Type B pancreatic cell (in vitro differentiated cells): ENCODE measurements around the gene ZNF385D. TPM values are rescaled to one million over a fixed set of nuclear protein-coding genes. Genes with fewer than 3 reads are reported as not detected.

Experiments
- DNase-seq: peaks from one replicate; pipeline ENCODE4 v3.0.0; 2021; ENCODE audit warnings: mixed read lengths; ENCODE audit not compliant: unreplicated experiment; ENCODE audit errors: extremely low spot score
- H3K27ac Mint-ChIP-seq: 2 replicates; pipeline ENCODE4 v1.8.0; 2021; ENCODE audit warnings: mild to moderate bottlenecking, mixed read lengths
- H3K27me3 Mint-ChIP-seq: 2 replicates; pipeline ENCODE4 v1.8.0; 2021; ENCODE audit warnings: mixed read lengths
- H3K36me3 Mint-ChIP-seq: 2 replicates; pipeline ENCODE4 v1.8.0; 2021; ENCODE audit warnings: mixed read lengths
- H3K4me1 Mint-ChIP-seq: one replicate; pipeline ENCODE4 v1.8.0; 2021; ENCODE audit warnings: mixed read lengths; ENCODE audit not compliant: unreplicated experiment
- H3K4me3 Mint-ChIP-seq: 2 replicates; pipeline ENCODE4 v1.8.0; 2021; ENCODE audit warnings: mild to moderate bottlenecking, mixed read lengths
- H3K9me3 Mint-ChIP-seq: 2 replicates; pipeline ENCODE4 v1.8.0; 2021; ENCODE audit warnings: mixed read lengths
- total RNA-seq: library from RNA; stranded (reverse); gene quantifications from 2 replicates; pipeline ENCODE4 v1.2.1, GENCODE V29; 2021; ENCODE audit warnings: low replicate concordance
- TF ChIP-seq, protein P1 (sequence below): fragments of 200-600 bp; sonication (generic); conservative IDR thresholded peaks from 2 replicates; pipeline ENCODE4 v1.5.0; 2021; ENCODE audit warnings: antibody characterized with exemption, mild to moderate bottlenecking

Gene ZNF385D
- total RNA-seq, 1 donor from 2014 or later = 7.5 TPM

DNA sequence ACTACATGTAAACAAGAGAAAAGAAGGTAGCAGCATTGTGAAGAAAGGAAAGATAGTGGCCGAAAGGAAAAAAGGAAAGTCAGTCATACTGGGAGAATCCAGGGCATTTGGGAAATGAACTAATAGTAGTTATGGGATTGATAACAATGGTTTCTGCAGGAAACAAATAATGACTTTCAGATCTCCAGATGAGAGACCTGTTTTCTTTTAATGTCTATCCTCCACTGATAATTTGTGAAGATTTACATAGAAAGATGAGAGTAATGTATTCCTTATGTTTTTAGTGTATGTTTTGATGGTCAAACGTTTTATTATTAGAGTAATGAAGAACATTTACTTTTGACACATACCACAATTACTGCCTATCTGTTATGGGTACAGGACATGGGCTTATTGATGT lies 15.0 kb upstream of the ZNF385D start:
- no peak for DNase-seq
- Mint-ChIP-seq H3K4me1 (no peaks in the 10 kb centered on the region), H3K9me3 (peaks cover 4% of the 10 kb centered on the region), H3K27me3 (peaks cover 7% of the 10 kb centered on the region), H3K4me3 (no peak overlapping the region), H3K36me3 (no peaks in the 10 kb centered on the region), H3K27ac (no peak overlapping the region)
- TF ChIP-seq, protein P1, sequence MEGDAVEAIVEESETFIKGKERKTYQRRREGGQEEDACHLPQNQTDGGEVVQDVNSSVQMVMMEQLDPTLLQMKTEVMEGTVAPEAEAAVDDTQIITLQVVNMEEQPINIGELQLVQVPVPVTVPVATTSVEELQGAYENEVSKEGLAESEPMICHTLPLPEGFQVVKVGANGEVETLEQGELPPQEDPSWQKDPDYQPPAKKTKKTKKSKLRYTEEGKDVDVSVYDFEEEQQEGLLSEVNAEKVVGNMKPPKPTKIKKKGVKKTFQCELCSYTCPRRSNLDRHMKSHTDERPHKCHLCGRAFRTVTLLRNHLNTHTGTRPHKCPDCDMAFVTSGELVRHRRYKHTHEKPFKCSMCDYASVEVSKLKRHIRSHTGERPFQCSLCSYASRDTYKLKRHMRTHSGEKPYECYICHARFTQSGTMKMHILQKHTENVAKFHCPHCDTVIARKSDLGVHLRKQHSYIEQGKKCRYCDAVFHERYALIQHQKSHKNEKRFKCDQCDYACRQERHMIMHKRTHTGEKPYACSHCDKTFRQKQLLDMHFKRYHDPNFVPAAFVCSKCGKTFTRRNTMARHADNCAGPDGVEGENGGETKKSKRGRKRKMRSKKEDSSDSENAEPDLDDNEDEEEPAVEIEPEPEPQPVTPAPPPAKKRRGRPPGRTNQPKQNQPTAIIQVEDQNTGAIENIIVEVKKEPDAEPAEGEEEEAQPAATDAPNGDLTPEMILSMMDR = no peak

DNA sequence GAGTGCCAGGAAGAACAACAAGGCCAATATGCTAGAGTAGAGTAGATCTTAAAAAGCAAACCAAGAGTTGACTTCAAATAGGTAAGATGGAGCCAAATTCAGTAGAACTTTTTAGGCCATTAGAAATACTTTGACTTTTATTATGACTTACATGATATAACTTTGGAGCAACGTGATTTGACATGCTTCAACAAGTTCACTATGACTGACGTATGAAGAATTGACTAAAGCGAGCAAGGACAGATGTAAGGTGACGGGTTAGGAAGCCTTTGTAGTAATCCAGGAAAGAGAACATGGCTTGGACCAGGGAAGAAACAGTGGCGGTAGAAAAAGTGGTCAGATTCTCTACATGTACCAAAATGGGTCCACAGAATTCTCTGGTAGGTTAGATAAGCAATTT lies 4.9 kb upstream of the ZNF385D start:
- Mint-ChIP-seq H3K9me3 (no peaks in the 10 kb centered on the region), H3K36me3 (no peaks in the 10 kb centered on the region), H3K4me1 (no peaks in the 10 kb centered on the region)

DNA sequence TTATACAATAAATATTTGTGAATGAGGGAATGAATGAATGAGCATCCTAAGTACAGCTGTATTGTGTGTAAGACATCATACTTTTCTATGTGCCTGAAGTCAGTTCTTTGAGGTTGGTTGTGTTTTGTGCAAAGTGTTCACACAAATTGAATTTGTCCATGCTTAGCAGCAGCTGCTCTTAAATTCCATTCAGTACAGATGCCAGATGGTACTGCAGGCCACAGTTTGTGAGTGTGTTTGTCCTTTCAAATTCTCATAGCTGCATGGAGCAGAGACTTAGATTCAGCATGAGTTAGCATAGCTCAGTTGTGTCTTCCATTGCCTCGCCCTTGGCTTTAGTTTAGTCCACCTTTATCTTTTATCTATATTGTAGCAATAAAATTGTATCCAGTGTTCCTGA lies 3.8 kb upstream of the ZNF385D start:
- TF ChIP-seq, protein P1 = no peak
- H3K4me3 Mint-ChIP-seq = no peak overlapping the region

More for the DNA sequence above, 4.9 kb upstream of the ZNF385D start:
- Mint-ChIP-seq H3K4me3 (no peak overlapping the region), H3K27ac (no peak overlapping the region), H3K27me3 (peaks cover 11% of the 10 kb centered on the region)
- TF ChIP-seq, protein P1 = no peak
- DNase-seq = no peak

DNA sequence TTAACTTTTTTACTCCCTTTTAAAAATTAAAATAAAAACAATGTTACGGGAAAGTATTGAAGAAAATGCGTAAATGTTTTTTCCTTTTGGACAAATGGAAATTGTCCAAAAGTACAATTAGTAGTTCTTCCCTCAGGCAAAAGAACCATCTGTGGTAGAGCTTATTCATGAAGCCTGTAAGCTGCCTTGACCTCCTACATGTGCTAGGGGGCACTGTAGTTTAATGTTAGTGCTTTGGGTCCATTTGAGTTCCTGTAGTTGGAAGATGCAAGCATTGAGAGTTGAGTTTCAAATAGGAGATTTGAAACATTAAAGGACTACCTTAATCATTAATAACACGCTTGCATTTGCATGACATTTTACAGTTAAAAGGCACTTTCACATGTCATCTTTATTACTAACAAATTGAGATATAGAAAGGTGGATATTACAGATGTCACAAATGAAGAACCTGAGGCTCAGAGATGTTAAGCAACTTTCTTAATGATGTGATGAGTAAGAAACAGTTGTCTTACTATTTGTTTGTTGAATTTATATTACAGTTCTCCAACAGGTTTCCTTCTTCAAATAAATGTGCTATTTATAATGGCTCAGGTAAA lies 1.8 kb upstream of the ZNF385D start:
- Mint-ChIP-seq H3K27ac (no peak overlapping the region), H3K36me3 (no peaks in the 10 kb centered on the region), H3K27me3 (peaks cover 23% of the 10 kb centered on the region), H3K4me3 (no peak overlapping the region), H3K4me1 (peaks cover 19% of the 10 kb centered on the region), H3K9me3 (no peaks in the 10 kb centered on the region)
- no peak for DNase-seq
- TF ChIP-seq, protein P1 = peak; percentile 73

More for the DNA sequence above, 3.8 kb upstream of the ZNF385D start:
- Mint-ChIP-seq H3K4me1 (peaks cover 10% of the 10 kb centered on the region), H3K36me3 (no peaks in the 10 kb centered on the region), H3K9me3 (no peaks in the 10 kb centered on the region), H3K27ac (no peak overlapping the region), H3K27me3 (peaks cover 21% of the 10 kb centered on the region)
- no peak for DNase-seq

DNA sequence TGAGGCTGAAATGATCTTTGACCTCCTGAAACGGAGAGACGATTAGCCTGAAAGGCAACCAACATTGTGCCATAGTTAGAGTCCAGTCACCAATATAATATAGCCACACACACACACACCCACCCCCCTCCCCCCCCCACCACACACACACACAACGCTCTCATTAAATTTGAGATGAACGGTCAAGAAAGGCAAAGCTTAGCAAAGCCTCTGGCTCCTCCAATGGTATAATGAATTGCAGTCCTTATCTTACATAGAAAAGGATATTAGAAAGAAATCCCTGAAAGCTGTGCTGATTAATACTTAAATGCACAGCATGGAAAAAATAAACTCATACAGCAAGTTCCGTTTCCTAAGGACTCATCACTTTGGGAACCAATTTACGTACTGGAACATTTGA lies 876 bp upstream of the ZNF385D start:
- H3K4me3 Mint-ChIP-seq = peak overlapping the region; percentile 46
- no peaks in the 10 kb centered on the region for H3K9me3 Mint-ChIP-seq
- DNase-seq = no peak
- H3K27me3 Mint-ChIP-seq = peaks cover 23% of the 10 kb centered on the region
- TF ChIP-seq, protein P1 = no peak
- H3K27ac Mint-ChIP-seq = no peak overlapping the region
- H3K4me1 Mint-ChIP-seq = peaks cover 21% of the 10 kb centered on the region
- H3K36me3 Mint-ChIP-seq = no peaks in the 10 kb centered on the region
